Subcutaneous adipose tissue (tissue), 4 donors: ENCODE data around the gene MYO10. TPM values are rescaled to one million over a fixed set of nuclear protein-coding genes. Genes with fewer than 3 reads are reported as not detected.

Experiments
- total RNA-seq, 4 donors: library from RNA; depleted of rRNA; stranded (reverse); fragments of >200 nt; gene quantifications; one replicate each; pipeline ENCODE4 v1.1.0, GENCODE V29; 2016
- TF ChIP-seq, protein P1 (sequence below): fragments of 450-650 bp; IDR thresholded peaks from one replicate; pipeline ENCODE4 v1.5.1; 2016; ENCODE audit warnings: low read depth, mild to moderate bottlenecking, control low read depth, antibody characterized with exemption, moderate library complexity

MYO10 gene
- 10 to 100 TPM in 1 of 4 donors, 1 to 10 TPM in 3; 7.0 to 33.0 (median 9.3) TPM for total RNA-seq

DNA sequence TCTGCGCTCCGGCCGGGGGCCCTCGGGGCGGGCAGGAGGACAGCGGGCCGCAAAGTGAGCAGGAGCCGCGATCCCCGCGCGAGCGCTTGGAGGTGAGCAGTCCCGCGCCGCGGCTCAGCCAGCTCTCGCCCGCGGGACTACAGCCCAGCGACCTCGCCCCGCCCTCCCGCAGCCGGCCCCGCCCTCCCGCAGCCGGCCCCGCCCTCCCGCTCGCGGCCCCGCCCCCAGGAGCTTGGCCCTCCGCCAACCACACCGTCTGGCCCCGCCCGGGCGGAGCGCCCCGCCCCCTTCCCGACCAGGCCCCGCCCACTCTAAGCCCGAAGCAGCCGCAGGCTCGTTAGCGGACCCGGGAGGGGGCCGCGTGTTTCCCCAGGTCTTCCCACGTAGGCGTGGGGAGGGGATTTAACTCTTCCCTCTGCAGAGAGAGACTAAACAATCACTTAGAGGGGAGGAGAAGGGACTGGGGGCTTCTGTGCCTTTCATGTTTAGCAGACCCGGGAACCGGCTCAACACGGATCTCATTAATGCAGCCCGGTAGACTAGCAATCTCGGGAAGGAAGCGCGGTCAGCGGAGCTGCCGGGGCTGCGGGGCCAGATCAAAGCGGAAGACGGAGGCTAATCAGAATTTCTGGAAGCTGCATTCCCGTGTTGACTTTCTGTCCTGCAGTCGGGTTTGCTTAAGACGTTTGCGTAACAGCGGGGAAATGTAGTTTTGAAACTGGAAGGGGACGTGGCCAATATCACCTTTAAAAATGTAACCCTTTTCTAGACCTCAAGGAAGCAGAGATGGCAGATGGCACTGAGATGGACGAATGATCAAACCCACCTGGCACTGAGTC, at the start of gene MYO10:
TSS of gene MYO10 (minus strand) at position 139 of the 839 bp plus-strand sequence. CDS start 480 bp downstream, outside the sequence.
- TF ChIP-seq, protein P1, sequence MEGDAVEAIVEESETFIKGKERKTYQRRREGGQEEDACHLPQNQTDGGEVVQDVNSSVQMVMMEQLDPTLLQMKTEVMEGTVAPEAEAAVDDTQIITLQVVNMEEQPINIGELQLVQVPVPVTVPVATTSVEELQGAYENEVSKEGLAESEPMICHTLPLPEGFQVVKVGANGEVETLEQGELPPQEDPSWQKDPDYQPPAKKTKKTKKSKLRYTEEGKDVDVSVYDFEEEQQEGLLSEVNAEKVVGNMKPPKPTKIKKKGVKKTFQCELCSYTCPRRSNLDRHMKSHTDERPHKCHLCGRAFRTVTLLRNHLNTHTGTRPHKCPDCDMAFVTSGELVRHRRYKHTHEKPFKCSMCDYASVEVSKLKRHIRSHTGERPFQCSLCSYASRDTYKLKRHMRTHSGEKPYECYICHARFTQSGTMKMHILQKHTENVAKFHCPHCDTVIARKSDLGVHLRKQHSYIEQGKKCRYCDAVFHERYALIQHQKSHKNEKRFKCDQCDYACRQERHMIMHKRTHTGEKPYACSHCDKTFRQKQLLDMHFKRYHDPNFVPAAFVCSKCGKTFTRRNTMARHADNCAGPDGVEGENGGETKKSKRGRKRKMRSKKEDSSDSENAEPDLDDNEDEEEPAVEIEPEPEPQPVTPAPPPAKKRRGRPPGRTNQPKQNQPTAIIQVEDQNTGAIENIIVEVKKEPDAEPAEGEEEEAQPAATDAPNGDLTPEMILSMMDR = no peak

- TF ChIP-seq, protein P1 = no peak
These were observed 47.9 kb upstream of the MYO10 start for GRCh38 chr5:16983972-16984371.

DNA sequence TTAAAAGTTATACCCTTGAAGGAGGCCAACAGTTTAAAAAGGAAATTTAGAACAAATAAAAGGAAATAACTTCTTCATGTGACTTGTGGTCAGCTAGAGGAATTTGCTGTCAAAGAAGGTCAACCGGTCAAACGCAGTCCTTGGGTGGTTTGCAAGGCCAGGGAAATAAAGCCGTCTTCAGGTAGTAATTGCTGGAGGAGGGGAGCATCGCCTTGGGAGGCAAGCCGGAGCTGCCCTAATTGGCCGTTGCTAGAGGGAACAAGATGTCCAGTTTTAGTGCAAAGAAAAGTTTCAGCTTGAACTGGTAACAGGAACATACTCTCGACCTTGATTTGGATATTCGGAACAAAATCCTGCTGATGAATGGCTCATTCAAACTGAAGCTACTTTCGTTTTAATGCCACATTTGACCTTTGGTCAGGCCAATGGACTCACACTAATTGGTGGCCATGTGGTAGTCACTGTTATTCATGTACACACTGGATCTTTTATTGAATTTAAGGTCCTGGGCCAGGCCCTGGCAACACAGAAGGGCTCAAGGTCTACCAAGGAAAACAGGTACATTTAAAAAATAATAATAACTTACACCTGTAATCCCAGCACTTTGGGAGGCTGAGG, 47.0 kb upstream of the MYO10 start:
- TF ChIP-seq, protein P1 = no peak

DNA sequence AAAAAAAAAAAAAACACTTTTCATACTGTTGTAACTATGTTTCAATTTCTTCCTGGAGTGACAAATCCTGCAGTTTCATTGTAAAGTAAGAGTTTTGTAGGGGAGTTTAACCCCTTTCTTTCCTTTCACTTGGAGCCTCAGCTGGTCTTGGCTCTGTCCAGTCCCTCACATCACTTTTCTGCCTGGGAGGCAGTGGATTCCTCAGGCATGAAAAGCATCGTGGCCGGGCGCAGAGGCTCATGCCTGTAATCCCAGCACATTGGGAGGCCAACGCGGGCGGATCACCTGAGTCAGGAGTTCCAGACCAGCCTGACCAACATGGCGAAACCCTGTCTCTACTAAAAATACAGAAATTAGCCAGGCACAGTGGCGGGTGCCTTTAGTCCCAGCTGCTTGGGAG, 45.6 kb upstream of the MYO10 start:
- TF ChIP-seq, protein P1 = no peak

- TF ChIP-seq, protein P1 = no peak
These were observed 44.9 kb upstream of the MYO10 start for GRCh38 chr5:16980983-16981382.

DNA sequence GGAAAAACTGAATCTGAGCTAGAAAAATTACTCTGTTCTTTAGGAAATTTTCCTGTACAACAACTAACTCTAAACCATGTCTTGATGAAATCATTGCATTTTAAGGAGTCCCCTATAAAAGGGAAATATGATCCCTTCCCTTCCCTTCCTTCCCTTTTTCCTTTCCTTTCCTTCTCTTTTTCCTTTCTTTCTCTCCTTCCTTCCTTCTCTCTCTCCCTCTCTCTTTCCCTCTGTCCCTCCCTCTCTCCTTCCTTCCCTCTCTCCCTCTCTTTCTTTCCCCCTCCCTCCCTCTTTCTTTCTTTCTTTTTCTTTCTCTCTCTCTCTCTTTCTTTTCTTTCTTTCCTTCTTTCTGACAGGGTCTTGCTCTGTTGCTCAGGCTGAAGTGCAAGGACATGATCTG, 42.2 kb upstream of the MYO10 start:
- TF ChIP-seq, protein P1 = no peak

GRCh38 chr5:16976625-16977008, 40.5 kb upstream of the MYO10 start:
- TF ChIP-seq, protein P1 = no peak
